MCF 10A (cell line): ENCODE measurements around the gene NDUFAF7. TPM values are rescaled to one million over a fixed set of nuclear protein-coding genes. Genes with fewer than 3 reads are reported as not detected.

ENCODE experiments used
- Bru-seq: library from RNA; stranded (reverse); fragments of 400-500 nt; gene quantifications from one replicate; lab custom pipeline; 2021; lab: Mats Ljungman, UMichigan
- BruChase-seq, 2 experiments: library from RNA; stranded (reverse); fragments of 400-500 nt; gene quantifications; one replicate each; lab custom pipeline; 2021; lab: Mats Ljungman, UMichigan
- BruUV-seq: library from RNA; stranded (reverse); fragments of 400-500 nt; replicated peaks from 2 replicates; lab custom pipeline; 2021; lab: Mats Ljungman, UMichigan
- CTCF ChIA-PET: fragments of 300-600 bp; sonication (Branson Sonifier 250); formaldehyde crosslinking; extraction: SDS; loops from one replicate; lab custom pipeline; 2021; ENCODE audit warnings: antibody characterized with exemption, inconsistent platforms; lab: Yijun Ruan, JAX
- POLR2A ChIA-PET: fragments of 300-600, 350-650 bp; sonication (Branson Sonifier 250); formaldehyde crosslinking; extraction: SDS; loops from one replicate; lab custom pipeline; 2020; ENCODE audit warnings: antibody characterized with exemption, inconsistent platforms; lab: Yijun Ruan, JAX
- DNase-seq: peaks from one replicate; pipeline ENCODE4 v3.0.0-alpha.2; 2018; ENCODE audit not compliant: unreplicated experiment
- H3K27ac Mint-ChIP-seq: one replicate; pipeline ENCODE4 v1.8.0; 2022; ENCODE audit warnings: mild to moderate bottlenecking, low read depth, mixed read lengths; ENCODE audit not compliant: unreplicated experiment
- H3K27me3 Mint-ChIP-seq: one replicate; pipeline ENCODE4 v1.8.0; 2022; ENCODE audit warnings: mixed read lengths; ENCODE audit not compliant: insufficient read depth, unreplicated experiment
- H3K36me3 Mint-ChIP-seq: one replicate; pipeline ENCODE4 v1.8.0; 2022; ENCODE audit warnings: mild to moderate bottlenecking, moderate library complexity, mixed read lengths; ENCODE audit not compliant: insufficient read depth, unreplicated experiment
- H3K4me1 Mint-ChIP-seq: one replicate; pipeline ENCODE4 v1.8.0; 2022; ENCODE audit warnings: mixed read lengths; ENCODE audit not compliant: insufficient read depth, unreplicated experiment
- H3K4me3 Mint-ChIP-seq: one replicate; pipeline ENCODE4 v1.8.0; 2022; ENCODE audit warnings: mild to moderate bottlenecking, moderate library complexity, mixed read lengths; ENCODE audit not compliant: unreplicated experiment
- H3K9me3 Mint-ChIP-seq: one replicate; pipeline ENCODE4 v1.8.0; 2022; ENCODE audit warnings: mixed read lengths; ENCODE audit not compliant: unreplicated experiment
- CTCF ChIP-seq: fragments of 200-600 bp; IDR thresholded peaks from one replicate; pipeline ENCODE4 v1.8.0; 2022; ENCODE audit warnings: antibody characterized with exemption, mild to moderate bottlenecking; ENCODE audit not compliant: unreplicated experiment
- intact Hi-C: fragments of 100-400 bp; cut with micrococcal nuclease; formaldehyde crosslinking; loops from 2 replicates; pipeline ENCODE4 v1.14.1; 2022
- long read RNA-seq: library from polyadenylated mRNA; stranded (forward); transcript quantifications from one replicate; pipeline ENCODE4 v2.0.0, GENCODE V29; 2022
- total RNA-seq: library from RNA; stranded (reverse); gene quantifications from 2 replicates; pipeline ENCODE4 v1.2.3, GENCODE V29; 2022

NDUFAF7 gene
- total RNA-seq (16.1 and 18.3 TPM in 2 replicates), Bru-seq, nascent RNA (percentile 74 among the genes with signal in this experiment), BruChase-seq, experiment 1, labeled RNA remaining after a 6-hour chase (percentile 75 among the genes with signal in this experiment), BruChase-seq, experiment 2, labeled RNA remaining after a 2-hour chase (percentile 80 among the genes with signal in this experiment)
- long read RNA-seq, transcript NDUFAF7-201 (10 exons, 2,176 nt): major isoform, 8 of 28 reads
- long read RNA-seq, partial matches to known transcripts: 1 of 28 reads
- long read RNA-seq, other reads (novel, unspliced or antisense): 19 of 28 reads

DNA sequence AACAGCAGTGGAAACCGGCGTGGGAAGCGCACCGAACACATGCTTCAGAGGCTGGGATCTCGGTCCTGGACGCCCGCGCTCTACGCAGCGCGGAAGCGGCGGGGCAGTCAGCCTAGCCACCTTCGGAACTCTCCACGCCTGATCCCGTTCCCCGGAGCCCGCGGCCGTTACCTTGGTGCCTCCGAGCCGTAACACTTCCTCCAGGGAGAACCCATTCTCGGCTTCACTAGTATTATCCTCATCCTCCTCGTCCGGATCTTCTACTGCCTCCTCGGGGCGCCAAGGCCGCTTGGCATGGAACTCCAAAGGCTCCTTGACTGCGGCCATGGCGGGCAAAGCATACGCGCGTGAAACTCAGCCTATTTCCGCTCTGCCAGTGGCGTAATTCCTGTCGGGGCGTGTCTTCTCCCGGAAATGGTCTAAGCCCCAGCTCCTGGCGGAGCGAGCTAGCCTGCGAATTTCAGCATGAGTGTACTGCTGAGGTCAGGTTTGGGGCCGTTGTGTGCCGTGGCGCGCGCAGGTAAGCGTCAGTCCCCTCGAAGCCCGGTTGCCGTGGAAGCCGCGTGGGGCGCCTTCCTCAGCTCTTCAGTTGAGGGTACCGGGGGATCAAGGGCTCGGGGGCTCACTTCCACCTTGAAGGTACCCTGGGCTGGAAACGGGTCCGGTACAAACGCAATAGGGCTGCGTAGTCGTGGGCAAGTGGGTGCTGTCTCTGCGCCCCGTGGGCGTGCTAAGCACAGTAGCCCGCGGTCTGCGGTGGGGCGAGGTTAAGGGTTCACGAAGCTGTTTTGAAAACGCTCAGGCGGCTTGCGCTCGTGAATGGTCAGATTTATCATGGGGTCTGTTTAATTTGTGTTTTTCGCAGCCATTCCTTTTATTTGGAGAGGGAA lies at the start of gene NDUFAF7, which contains the start of gene CEBPZ:
Gene NDUFAF7 (plus strand): TSS at position 418 of the 890 bp plus-strand sequence. CDS start 48 bp downstream, at position 466.
Gene CEBPZ (minus strand): TSS at position 356 of the 890 bp plus-strand sequence. CDS start 29 bp downstream, at position 327.
- CTCF ChIA-PET: interaction anchor here (0.5 to 0.7 kb wide), 3 partner anchors 35 to 1127 kb away, joined by 3 read pairs; no protein-coding TSS in a partner anchor

DNA sequence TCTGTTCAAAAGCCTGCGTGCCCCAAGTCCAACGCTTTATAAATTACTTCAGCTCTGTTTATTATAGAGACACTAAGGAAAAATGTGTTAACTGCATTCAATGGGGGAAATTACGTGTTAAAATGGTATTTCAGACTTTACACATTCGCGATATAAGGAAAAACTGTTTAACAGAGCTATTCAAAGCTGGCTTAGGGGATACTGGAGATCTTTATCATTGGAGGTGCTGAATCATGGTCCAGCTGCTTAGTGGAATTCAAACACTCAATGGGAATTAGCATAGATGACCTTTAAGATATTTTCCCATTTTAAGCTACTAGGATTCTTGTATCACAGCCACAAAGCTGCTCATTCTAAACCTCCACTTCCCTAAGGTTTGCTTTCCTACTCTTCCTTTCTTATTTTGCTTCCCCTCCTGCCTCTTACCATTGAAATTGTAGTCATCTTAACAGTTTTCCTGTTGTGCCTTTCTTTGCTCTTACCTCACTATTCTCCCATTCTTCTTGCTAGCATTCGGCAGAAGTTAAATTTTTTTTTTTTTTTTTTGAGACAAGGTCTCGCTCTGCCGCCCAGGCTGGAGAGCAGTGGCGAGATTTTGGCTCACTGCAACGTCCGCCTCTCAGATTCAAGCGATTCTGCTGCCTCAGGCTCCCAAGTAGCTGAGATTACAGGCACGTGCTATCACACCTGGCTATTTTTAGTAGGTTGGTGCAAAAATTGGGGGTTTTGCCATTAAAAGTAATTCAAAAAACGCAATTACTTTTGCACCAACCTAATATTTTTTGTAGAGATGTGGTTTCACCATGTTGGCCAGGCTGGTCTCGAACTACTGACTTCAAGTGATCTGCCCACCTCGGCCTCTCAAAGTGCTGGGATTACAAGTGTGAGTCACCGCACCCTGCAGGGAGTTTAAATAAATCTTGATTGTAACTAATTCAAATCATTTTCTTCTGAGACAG lies 49.5 kb upstream of the NDUFAF7 start:
- BruUV-seq: no TSS peak
- ChIA-PET CTCF (interaction anchor here (0.5 to 0.7 kb wide), 2 partner anchors 41 to 101 kb away, joined by 3 to 4 read pairs; no protein-coding TSS in a partner anchor), POLR2A (interaction anchor here (0.7 to 3.3 kb wide), 2 partner anchors 9 to 50 kb away, joined by 3 to 12 read pairs; partner anchors contain the start of genes CEBPZ and NDUFAF7)
- H3K4me3 Mint-ChIP-seq: no peak overlapping the region
- no peak overlapping the region for H3K27ac Mint-ChIP-seq
- H3K9me3 Mint-ChIP-seq: no peaks in the 10 kb centered on the region
- no peaks in the 10 kb centered on the region for H3K27me3 Mint-ChIP-seq
- no peak for TF ChIP-seq CTCF
- intact Hi-C loops: no loop called here
- H3K4me1 Mint-ChIP-seq: peaks cover 11% of the 10 kb centered on the region
- no peaks in the 10 kb centered on the region for H3K36me3 Mint-ChIP-seq
- DNase-seq: no peak

More for the DNA sequence above, at the start of gene NDUFAF7, which contains the start of gene CEBPZ:
- no peak for TF ChIP-seq CTCF
- Mint-ChIP-seq H3K27me3 (no peaks in the 10 kb centered on the region), H3K4me3 (no peak within 1 kb of the TSS), H3K27ac (no peak within 1 kb of the TSS), H3K9me3 (no peaks in the 10 kb centered on the region), H3K4me1 (peaks cover 6% of the 10 kb centered on the region), H3K36me3 (peaks cover 48% of the 10 kb centered on the region)
- BruUV-seq: no TSS peak
- DNase-seq: peak; percentile 94
- POLR2A ChIA-PET: interaction anchor here (0.5 to 5.6 kb wide), 31 partner anchors 8 to 1520 kb away, joined by 3 to 29 read pairs (median 5); partner anchors contain the start of genes CEBPZOS, EIF2AK2, GPATCH11 and HEATR5B
- intact Hi-C loops: loop anchor here (2.0 kb wide), 1 partner anchor 63 kb away; no protein-coding TSS in a partner anchor

DNA sequence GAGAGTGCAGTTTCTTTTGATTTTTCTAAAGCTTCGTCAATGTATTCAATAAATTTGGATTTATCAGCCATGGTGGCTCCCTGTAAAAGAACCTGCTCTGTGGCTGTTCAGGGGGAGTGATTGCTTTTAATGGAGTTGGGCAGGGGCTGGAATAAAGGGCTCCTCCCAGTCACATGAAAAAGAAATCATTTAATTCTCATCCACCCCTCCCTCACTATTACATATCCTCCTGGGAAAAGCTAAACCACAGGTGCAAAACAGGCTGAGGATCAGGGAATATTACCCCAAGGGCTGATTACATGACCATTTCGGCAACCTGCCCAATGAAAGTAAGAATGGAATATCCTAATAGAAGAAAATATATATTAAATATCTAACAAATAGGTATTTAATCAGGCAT lies 42.9 kb upstream of the NDUFAF7 start, which contains the start of gene SULT6B1:
Gene SULT6B1 (minus strand): TSS at position 101 of the 400 bp plus-strand sequence. CDS start 30 bp downstream, at position 71.
- DNase-seq: no peak
- no TSS peak for BruUV-seq
- Mint-ChIP-seq H3K4me1 (peaks cover 14% of the 10 kb centered on the region), H3K36me3 (no peaks in the 10 kb centered on the region), H3K4me3 (no peak within 1 kb of the TSS), H3K27ac (peak within 1 kb of the TSS; percentile 68), H3K9me3 (no peaks in the 10 kb centered on the region), H3K27me3 (no peaks in the 10 kb centered on the region)
- TF ChIP-seq CTCF: no peak
- intact Hi-C loops: no loop called here
- POLR2A ChIA-PET: interaction anchor here (2.0 to 3.1 kb wide), 2 partner anchors 10 to 32 kb away, joined by 5 to 13 read pairs; partner anchors contain the start of gene EIF2AK2
- CTCF ChIA-PET: interaction anchor here (0.6 to 5.8 kb wide), 3 partner anchors 20 to 208 kb away, joined by 3 to 32 read pairs (median 4); no protein-coding TSS in a partner anchor
